A673 (cell line): ENCODE measurements around the gene GPR39.

ENCODE experiments used
- CTCF ChIP-seq: fragments of 300-800, 200-600 bp; sonication (generic); conservative IDR thresholded peaks from 2 replicates; pipeline ENCODE4 v1.5.1; 2017; ENCODE audit warnings: low read depth, mild to moderate bottlenecking, antibody characterized with exemption, low read length, moderate library complexity, mixed read lengths
- EZH2 ChIP-seq: fragments of 200-600 bp; sonication (generic); IDR thresholded peaks from 2 replicates; pipeline ENCODE4 v1.6.1; 2017; ENCODE audit warnings: borderline replicate concordance, low read depth, mild to moderate bottlenecking, mixed read lengths, antibody characterized with exemption, low read length; ENCODE audit not compliant: poor library complexity, severe bottlenecking

DNA sequence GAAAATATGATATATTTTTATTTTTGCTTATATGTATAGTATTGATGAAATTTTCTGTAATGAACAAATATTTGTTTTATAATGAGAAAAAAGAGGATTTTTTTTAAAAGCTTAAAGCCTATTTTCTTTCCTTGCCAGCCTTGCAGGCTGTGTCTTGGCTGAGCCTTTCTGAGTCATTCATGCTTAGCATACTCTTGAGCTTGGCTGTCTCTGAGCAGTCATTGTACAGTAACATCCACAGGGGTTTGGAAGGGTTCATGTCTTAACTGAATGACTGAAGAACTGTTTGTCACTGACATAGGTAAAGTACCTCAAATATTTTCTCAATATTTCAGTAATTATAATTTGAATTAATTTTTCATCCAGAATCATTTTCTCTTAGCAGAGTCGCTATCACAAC is 49.3 kb downstream of the GPR39 start:
- TF ChIP-seq CTCF (no peak), EZH2 (no peak)
